ENCODE data around the gene RNF215.

DNA sequence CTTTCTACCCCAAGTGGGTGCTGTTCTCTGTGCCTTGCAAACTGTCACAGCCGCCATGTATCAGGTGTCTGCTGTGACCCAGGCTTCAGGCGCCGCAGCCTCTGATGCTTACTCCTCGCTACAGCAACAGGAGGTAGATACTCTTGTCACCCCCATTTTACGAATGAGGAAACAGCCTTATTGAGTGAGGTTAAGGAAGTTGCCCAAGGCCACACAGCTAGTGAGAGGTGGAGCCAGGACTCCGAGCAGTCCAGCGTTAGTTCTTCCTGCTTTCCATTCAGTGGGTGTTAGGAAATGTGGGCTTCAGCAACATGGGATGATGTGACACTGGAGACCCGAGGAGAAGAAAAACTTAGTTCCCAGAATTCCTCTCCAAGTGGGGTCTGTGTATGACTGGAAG, 14.3 kb downstream of the RNF215 start:
- no peak for TF ChIP-seq POLR2AphosphoS5 (IDR thresholded peaks at IDR 0.05)
- TF ChIP-seq, protein P1, sequence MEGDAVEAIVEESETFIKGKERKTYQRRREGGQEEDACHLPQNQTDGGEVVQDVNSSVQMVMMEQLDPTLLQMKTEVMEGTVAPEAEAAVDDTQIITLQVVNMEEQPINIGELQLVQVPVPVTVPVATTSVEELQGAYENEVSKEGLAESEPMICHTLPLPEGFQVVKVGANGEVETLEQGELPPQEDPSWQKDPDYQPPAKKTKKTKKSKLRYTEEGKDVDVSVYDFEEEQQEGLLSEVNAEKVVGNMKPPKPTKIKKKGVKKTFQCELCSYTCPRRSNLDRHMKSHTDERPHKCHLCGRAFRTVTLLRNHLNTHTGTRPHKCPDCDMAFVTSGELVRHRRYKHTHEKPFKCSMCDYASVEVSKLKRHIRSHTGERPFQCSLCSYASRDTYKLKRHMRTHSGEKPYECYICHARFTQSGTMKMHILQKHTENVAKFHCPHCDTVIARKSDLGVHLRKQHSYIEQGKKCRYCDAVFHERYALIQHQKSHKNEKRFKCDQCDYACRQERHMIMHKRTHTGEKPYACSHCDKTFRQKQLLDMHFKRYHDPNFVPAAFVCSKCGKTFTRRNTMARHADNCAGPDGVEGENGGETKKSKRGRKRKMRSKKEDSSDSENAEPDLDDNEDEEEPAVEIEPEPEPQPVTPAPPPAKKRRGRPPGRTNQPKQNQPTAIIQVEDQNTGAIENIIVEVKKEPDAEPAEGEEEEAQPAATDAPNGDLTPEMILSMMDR (IDR thresholded peaks at IDR 0.05): no peak

All from esophagus muscularis mucosa (tissue), 3 donors.